Hepatocyte (in vitro differentiated cells): ENCODE results near the gene AQR. TPM values are rescaled to one million over a fixed set of nuclear protein-coding genes. Genes with fewer than 3 reads are reported as not detected.
"Not testable (repeated sequence)": the region's sequence is repeated elsewhere in the genome, so short reads cannot be mapped to it uniquely, and the experiment has no call there.

Experiments
- DNase-seq: peaks from one replicate; pipeline ENCODE4 v3.0.0-alpha.2; 2016; ENCODE audit warnings: low spot score
- H2AFZ ChIP-seq: fragments of 200-600 bp; sonication (generic); 2 replicates; pipeline ENCODE4 v1.6.0; 2016; ENCODE audit warnings: antibody characterized with exemption, mild to moderate bottlenecking
- H3K27ac ChIP-seq: fragments of 200-600 bp; sonication (generic); 2 replicates; pipeline ENCODE4 v1.5.1; 2016; ENCODE audit warnings: mild to moderate bottlenecking
- H3K27me3 ChIP-seq: fragments of 200-600 bp; sonication (generic); 2 replicates; pipeline ENCODE4 v1.6.1; 2016
- H3K36me3 ChIP-seq: fragments of 200-600 bp; sonication (generic); replicated peaks from 2 replicates; pipeline ENCODE4 v1.5.1; 2016; ENCODE audit warnings: low read depth; ENCODE audit not compliant: insufficient read depth
- H3K4me1 ChIP-seq: fragments of 200-600 bp; sonication (generic); 2 replicates; pipeline ENCODE4 v1.5.1; 2016; ENCODE audit warnings: mild to moderate bottlenecking, moderate library complexity; ENCODE audit not compliant: insufficient read depth
- H3K4me2 ChIP-seq: fragments of 200-600 bp; sonication (generic); 2 replicates; pipeline ENCODE4 v1.6.0; 2016
- H3K4me3 ChIP-seq: fragments of 200-600 bp; sonication (generic); 2 replicates; pipeline ENCODE4 v1.5.1; 2016; ENCODE audit warnings: mild to moderate bottlenecking
- H3K79me2 ChIP-seq: fragments of 200-600 bp; sonication (generic); 2 replicates; pipeline ENCODE4 v1.6.0; 2017; ENCODE audit warnings: mild to moderate bottlenecking
- H3K9me2 ChIP-seq: fragments of 200-600 bp; sonication (generic); replicated peaks from 2 replicates; pipeline ENCODE4 v1.6.0; 2017; ENCODE audit warnings: mild to moderate bottlenecking; ENCODE audit not compliant: insufficient read depth
- H3K9me3 ChIP-seq: fragments of 200-600 bp; sonication (generic); 2 replicates; pipeline ENCODE4 v1.5.1; 2016; ENCODE audit warnings: low read depth, mild to moderate bottlenecking
- H4K20me1 ChIP-seq: fragments of 200-600 bp; sonication (generic); 2 replicates; pipeline ENCODE4 v1.6.0; 2016; ENCODE audit warnings: mild to moderate bottlenecking; ENCODE audit not compliant: insufficient read depth, poor library complexity, severe bottlenecking
- EZH2 ChIP-seq: fragments of 200-600 bp; sonication (generic); IDR thresholded peaks from 2 replicates; pipeline ENCODE4 v1.6.1; 2016; ENCODE audit warnings: antibody characterized with exemption, mild to moderate bottlenecking, borderline replicate concordance
- EZH2phosphoT487 ChIP-seq: fragments of 200-600 bp; sonication (generic); IDR thresholded peaks from one replicate; pipeline ENCODE4 v1.6.1; 2018; ENCODE audit warnings: antibody characterized with exemption, mild to moderate bottlenecking, low read depth, moderate library complexity; ENCODE audit not compliant: unreplicated experiment, severe bottlenecking
- WGBS: methylation state at CpG from one replicate; pipeline ENCODE4 v1.1.6; 2016; ENCODE audit warnings: low lambda C conversion rate; ENCODE audit errors: missing lambda C conversion rate; 5-methylcytosine and 5-hydroxymethylcytosine counted together
- polyA plus RNA-seq: library from polyadenylated mRNA; unstranded; fragments of >200 nt; fragmentation: Nextera tagmentation; extraction: Ambion mirVana; gene quantifications from 2 replicates; pipeline ENCODE4 v1.2.1, GENCODE V29; 2016
- total RNA-seq: library from RNA; depleted of rRNA; stranded (reverse); fragments of >200 nt; gene quantifications from 2 replicates; pipeline ENCODE4 v1.2.3, GENCODE V29; 2014
- TF ChIP-seq, protein P1 (sequence below): fragments of 200-600 bp; sonication (generic); IDR thresholded peaks from 2 replicates; pipeline ENCODE4 v1.5.1; 2016; ENCODE audit warnings: antibody characterized with exemption, mild to moderate bottlenecking; ENCODE audit not compliant: poor library complexity

AQR gene
- total and polyA plus RNA-seq, 2 experiments from 2014 or later = 15.3 to 39.8 TPM

DNA sequence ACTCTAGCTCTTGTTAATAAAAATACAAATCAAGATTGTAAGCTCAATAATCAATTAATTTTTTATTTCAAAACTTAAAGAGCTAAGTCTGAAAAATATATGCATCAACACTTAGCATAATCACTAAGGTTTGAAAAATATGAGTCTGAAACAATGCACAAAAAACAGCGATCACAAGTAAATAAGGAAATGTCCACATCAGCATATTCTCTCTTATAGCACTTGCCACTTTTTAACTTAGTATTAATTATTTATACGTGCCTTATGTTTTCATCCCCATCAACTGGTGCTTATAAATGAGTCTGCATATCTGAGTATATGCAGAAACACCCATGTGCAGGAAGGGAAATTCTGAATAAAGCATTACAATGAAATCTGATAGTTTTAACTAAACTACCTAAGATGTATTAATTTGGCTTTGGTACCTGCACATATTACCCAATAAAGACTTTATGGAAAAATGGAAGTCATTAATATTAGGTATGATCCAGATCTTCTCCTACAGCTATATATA is 28.3 kb downstream of the AQR start:
- H3K4me2 ChIP-seq = no peak overlapping the region
- WGBS = 97% methylated on average over 2 of the region's 2 CpGs
- H3K9me3 ChIP-seq = no peaks in the 10 kb centered on the region
- H3K79me2 ChIP-seq = no peaks in the 10 kb centered on the region
- DNase-seq = no peak
- TF ChIP-seq EZH2phosphoT487 = no peak
- H3K27me3 ChIP-seq = no peaks in the 10 kb centered on the region
- H3K27ac ChIP-seq = no peak overlapping the region
- H3K36me3 ChIP-seq = no peaks in the 10 kb centered on the region
- no peaks in the 10 kb centered on the region for H3K9me2 ChIP-seq
- H3K4me3 ChIP-seq = no peak overlapping the region
- H3K4me1 ChIP-seq = no peaks in the 10 kb centered on the region
- no peaks in the 10 kb centered on the region for H4K20me1 ChIP-seq
- H2AFZ ChIP-seq = no peak overlapping the region

DNA sequence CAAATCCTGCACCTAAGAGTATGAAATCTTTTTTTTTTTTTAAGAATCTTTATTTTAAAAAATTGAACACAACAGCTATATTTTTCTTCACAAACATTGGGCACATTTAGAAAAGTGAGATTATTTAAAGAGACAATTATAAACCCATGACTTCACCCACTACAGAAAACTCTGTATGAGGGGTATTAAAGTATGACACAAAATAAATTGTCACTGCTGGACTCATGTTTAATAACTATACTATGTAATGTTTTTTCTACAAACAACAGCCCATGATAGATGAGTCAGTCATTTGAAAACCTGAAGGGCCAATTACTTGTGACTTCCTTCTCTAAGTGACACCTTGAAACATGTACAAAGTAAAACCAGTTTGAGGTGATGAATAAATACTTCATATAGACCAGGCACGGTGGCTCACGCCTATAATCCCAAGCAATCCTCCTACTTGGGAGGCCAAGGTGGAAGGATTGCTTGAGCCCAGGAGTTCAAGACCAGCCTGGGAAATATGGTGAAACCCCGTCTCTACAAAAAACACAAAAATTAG is 36.0 kb downstream of the AQR start:
- Histone ChIP-seq H3K27me3 (no peaks in the 10 kb centered on the region), H3K27ac (no peak overlapping the region), H3K4me3 (no peak overlapping the region), H3K4me2 (no peak overlapping the region), H3K79me2 (no peaks in the 10 kb centered on the region), H3K36me3 (no peaks in the 10 kb centered on the region), H3K9me3 (no peaks in the 10 kb centered on the region), H4K20me1 (no peaks in the 10 kb centered on the region), H3K9me2 (no peaks in the 10 kb centered on the region), H3K4me1 (no peaks in the 10 kb centered on the region), H2AFZ (no peak overlapping the region)
- 91% methylated on average over 3 of the region's 3 CpGs for WGBS
- TF ChIP-seq EZH2phosphoT487 = no peak
- TF ChIP-seq, protein P1, sequence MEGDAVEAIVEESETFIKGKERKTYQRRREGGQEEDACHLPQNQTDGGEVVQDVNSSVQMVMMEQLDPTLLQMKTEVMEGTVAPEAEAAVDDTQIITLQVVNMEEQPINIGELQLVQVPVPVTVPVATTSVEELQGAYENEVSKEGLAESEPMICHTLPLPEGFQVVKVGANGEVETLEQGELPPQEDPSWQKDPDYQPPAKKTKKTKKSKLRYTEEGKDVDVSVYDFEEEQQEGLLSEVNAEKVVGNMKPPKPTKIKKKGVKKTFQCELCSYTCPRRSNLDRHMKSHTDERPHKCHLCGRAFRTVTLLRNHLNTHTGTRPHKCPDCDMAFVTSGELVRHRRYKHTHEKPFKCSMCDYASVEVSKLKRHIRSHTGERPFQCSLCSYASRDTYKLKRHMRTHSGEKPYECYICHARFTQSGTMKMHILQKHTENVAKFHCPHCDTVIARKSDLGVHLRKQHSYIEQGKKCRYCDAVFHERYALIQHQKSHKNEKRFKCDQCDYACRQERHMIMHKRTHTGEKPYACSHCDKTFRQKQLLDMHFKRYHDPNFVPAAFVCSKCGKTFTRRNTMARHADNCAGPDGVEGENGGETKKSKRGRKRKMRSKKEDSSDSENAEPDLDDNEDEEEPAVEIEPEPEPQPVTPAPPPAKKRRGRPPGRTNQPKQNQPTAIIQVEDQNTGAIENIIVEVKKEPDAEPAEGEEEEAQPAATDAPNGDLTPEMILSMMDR = no peak
- TF ChIP-seq EZH2 = no peak
- no peak for DNase-seq

DNA sequence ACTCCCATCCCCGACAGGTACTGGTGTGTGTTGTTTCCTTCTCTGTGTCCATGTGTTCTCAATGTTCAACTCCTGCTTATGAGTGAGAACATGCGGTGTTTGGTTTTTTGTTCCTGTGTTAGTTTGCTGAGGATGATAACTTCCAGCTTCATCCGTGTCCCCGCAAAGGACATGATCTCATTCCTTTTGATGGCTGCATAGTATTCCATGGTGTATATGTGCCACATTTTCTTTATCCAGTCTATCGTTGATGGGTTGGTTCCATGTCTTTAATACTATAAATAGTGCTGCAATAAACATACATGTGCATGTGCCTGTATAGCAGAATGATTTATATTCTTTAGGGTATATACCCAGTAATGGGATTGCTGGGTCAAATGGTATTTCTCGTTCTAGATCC is 41.2 kb downstream of the AQR start:
- H4K20me1 ChIP-seq, DNase-seq, H2AFZ ChIP-seq, H3K27me3 ChIP-seq, H3K9me3 ChIP-seq, H3K4me3 ChIP-seq, H3K4me1 ChIP-seq, H3K79me2 ChIP-seq, H3K4me2 ChIP-seq, H3K9me2 ChIP-seq, H3K27ac ChIP-seq, H3K36me3 ChIP-seq: not testable (repeated sequence)
- WGBS = over 99% methylated on average over 6 of the region's 6 CpGs

DNA sequence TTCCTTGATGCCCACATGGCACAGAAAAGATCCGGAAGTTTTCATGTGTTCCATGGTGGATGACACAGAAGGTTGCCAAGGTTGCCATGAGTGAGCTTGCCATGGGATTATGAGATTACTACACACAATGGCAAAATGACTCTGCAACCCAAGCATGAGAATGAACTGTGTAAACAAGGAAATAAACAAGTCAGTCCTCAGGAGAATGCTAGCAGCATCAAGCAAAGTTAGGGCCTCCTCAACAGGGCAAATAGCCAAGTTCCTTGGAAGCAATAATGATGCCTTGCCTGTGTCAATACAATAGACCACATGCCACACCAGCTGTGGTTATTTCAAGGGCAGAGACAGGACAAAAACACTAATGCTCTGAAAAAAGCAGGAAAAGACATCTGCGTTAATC is 41.8 kb downstream of the AQR start:
- H3K79me2 ChIP-seq = no peaks in the 10 kb centered on the region
- no peak overlapping the region for H2AFZ ChIP-seq
- no peaks in the 10 kb centered on the region for H3K27me3 ChIP-seq
- H3K9me3 ChIP-seq = no peaks in the 10 kb centered on the region
- TF ChIP-seq EZH2 (no peak), EZH2phosphoT487 (no peak)
- TF ChIP-seq, protein P1 = no peak
- no peak overlapping the region for H3K27ac ChIP-seq
- H3K4me2 ChIP-seq = no peak overlapping the region
- no peak overlapping the region for H3K4me3 ChIP-seq
- no peaks in the 10 kb centered on the region for H4K20me1 ChIP-seq
- 91% methylated on average over 2 of the region's 2 CpGs for WGBS
- no peaks in the 10 kb centered on the region for H3K4me1 ChIP-seq
- DNase-seq = no peak
- H3K9me2 ChIP-seq = no peaks in the 10 kb centered on the region
- peaks cover 4% of the 10 kb centered on the region for H3K36me3 ChIP-seq
